ENCODE data around the gene AP1AR.

AP1AR gene

DNA sequence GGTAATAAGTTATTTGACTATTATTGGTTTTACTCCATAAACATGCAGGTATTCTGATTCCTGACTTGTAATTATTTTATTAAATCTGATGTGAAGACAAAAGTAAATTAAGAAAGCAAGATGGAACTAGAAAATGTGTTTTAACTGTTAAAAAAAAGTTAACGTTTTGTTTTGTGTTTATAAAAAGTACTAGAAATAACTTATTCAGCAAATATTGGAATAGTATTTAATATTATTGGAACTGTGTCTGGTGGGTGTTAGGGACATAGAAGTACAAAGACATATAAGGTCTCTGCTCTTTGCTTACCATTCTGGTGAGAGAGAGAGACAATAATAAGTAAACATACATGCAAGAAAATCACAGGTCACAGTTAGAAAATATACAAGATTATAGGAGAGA lies 38.5 kb downstream of the AP1AR start:
- H3K4me2 ChIP-seq (ENCODE audit: low read length) = no peak overlapping the region
- no peaks in the 10 kb centered on the region for H3K27me3 ChIP-seq (ENCODE audit: low read depth, low read length)
- no peak overlapping the region for H3K9ac ChIP-seq (ENCODE audit: low read length)
- H4K20me1 ChIP-seq (ENCODE audit: insufficient read depth, low read length) = peaks cover 28% of the 10 kb centered on the region
- no peak overlapping the region for H3K27ac ChIP-seq (ENCODE audit: low read length)
- no peak overlapping the region for H2AFZ ChIP-seq (ENCODE audit: low read depth, low read length)
- peaks cover 39% of the 10 kb centered on the region for H3K36me3 ChIP-seq (replicated peaks; ENCODE audit: low read depth, low read length)
- H3K9me3 ChIP-seq (ENCODE audit: insufficient read depth, low read length) = no peaks in the 10 kb centered on the region
- TF ChIP-seq EZH2phosphoT487 (IDR thresholded peaks at IDR 0.05; ENCODE audit: low read depth) = no peak
- TF ChIP-seq, protein P1, sequence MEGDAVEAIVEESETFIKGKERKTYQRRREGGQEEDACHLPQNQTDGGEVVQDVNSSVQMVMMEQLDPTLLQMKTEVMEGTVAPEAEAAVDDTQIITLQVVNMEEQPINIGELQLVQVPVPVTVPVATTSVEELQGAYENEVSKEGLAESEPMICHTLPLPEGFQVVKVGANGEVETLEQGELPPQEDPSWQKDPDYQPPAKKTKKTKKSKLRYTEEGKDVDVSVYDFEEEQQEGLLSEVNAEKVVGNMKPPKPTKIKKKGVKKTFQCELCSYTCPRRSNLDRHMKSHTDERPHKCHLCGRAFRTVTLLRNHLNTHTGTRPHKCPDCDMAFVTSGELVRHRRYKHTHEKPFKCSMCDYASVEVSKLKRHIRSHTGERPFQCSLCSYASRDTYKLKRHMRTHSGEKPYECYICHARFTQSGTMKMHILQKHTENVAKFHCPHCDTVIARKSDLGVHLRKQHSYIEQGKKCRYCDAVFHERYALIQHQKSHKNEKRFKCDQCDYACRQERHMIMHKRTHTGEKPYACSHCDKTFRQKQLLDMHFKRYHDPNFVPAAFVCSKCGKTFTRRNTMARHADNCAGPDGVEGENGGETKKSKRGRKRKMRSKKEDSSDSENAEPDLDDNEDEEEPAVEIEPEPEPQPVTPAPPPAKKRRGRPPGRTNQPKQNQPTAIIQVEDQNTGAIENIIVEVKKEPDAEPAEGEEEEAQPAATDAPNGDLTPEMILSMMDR (IDR thresholded peaks at IDR 0.05; ENCODE audit: low read depth, low read length) = no peak
- H3K4me3 ChIP-seq (ENCODE audit: low read length) = no peak overlapping the region
- H3K4me1 ChIP-seq (ENCODE audit: low read length) = peaks cover 6% of the 10 kb centered on the region; the same call in 1 of the 2 replicates
- H3K79me2 ChIP-seq (ENCODE audit: low read length) = peaks cover 23% of the 10 kb centered on the region

DNA sequence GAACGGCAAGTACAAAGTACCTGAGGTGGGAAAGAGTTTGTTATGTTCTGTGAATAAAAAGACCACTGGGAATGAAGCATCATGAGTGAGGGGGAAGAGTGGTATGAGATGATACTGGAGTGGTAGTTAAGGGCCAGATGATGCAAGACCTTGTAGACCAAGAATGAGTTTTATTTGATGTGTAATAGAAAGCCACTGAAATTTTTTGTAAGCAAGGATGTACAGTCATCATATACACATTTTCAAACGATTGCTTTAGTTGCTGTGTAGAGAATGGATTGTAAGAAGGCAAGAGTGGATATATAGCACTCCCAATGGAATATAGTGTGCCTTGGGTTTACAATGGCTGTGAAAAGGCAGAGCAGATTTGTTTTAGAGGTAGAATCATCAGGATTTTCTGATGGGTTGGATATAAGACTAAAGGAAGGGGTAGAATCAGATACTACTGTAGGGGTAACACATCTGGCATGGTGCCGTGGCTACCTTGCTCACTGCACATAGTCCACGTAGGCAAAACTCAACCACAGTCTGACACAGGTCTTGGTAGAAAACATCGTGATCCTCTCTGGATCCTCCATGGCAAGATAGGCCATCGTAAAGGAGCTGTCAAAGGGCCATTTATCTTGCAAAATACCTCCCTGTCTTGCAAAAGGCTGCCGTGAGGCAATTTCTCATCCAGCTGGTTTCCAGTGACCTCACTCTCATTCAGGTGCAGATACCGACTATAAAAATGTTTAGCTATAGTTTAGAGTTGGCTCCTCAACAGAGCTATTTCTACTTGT lies 39.2 kb downstream of the AP1AR start:
- H3K27ac ChIP-seq (ENCODE audit: low read length) = no peak overlapping the region
- no peak overlapping the region for H3K4me3 ChIP-seq (ENCODE audit: low read length)
- no peaks in the 10 kb centered on the region for H3K9me3 ChIP-seq (ENCODE audit: insufficient read depth, low read length)
- no peaks in the 10 kb centered on the region for H3K27me3 ChIP-seq (ENCODE audit: low read depth, low read length)
- peaks cover 6% of the 10 kb centered on the region; the same call in 1 of the 2 replicates for H3K4me1 ChIP-seq (ENCODE audit: low read length)
- peaks cover 43% of the 10 kb centered on the region for H3K36me3 ChIP-seq (replicated peaks; ENCODE audit: low read depth, low read length)
- H4K20me1 ChIP-seq (ENCODE audit: insufficient read depth, low read length) = peaks cover 36% of the 10 kb centered on the region
- no peak overlapping the region for H3K4me2 ChIP-seq (ENCODE audit: low read length)
- H3K9ac ChIP-seq (ENCODE audit: low read length) = no peak overlapping the region
- TF ChIP-seq EZH2phosphoT487 (IDR thresholded peaks at IDR 0.05; ENCODE audit: low read depth) = no peak
- TF ChIP-seq, protein P1 (IDR thresholded peaks at IDR 0.05; ENCODE audit: low read depth, low read length) = no peak
- no peak overlapping the region for H2AFZ ChIP-seq (ENCODE audit: low read depth, low read length)
- H3K79me2 ChIP-seq (ENCODE audit: low read length) = peaks cover 31% of the 10 kb centered on the region

DNA sequence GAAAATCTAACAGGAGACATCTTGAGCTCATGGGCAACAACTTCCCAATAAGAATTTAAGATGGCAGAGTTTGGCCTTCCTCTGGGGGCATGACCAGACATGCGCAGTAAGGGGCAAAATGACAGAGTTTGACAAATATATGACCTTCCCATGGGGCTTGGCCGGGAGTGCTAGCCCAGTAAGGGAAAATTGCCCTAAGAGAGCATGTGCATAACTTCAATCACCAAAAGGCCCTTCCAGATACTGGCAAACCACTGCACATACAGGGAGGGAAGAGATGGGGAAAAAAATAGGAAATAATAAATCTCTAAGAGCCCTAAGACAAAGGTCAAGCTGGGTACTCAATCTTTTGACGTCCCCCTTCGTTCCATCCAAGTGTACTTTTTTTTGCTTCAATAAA lies 40.7 kb downstream of the AP1AR start:
- Histone ChIP-seq H4K20me1 (ENCODE audit: insufficient read depth, low read length) (peaks cover 50% of the 10 kb centered on the region), H3K4me1 (ENCODE audit: low read length) (peaks cover 6% of the 10 kb centered on the region; the same call in 1 of the 2 replicates), H3K4me3 (ENCODE audit: low read length) (no peak overlapping the region), H3K9ac (ENCODE audit: low read length) (no peak overlapping the region), H3K79me2 (ENCODE audit: low read length) (peaks cover 45% of the 10 kb centered on the region), H3K27me3 (ENCODE audit: low read depth, low read length) (no peaks in the 10 kb centered on the region), H3K27ac (ENCODE audit: low read length) (no peak overlapping the region), H3K36me3 (replicated peaks; ENCODE audit: low read depth, low read length) (peaks cover 53% of the 10 kb centered on the region), H3K9me3 (ENCODE audit: insufficient read depth, low read length) (no peaks in the 10 kb centered on the region), H3K4me2 (ENCODE audit: low read length) (no peak overlapping the region), H2AFZ (ENCODE audit: low read depth, low read length) (no peak overlapping the region)
- no peak for TF ChIP-seq EZH2phosphoT487 (IDR thresholded peaks at IDR 0.05; ENCODE audit: low read depth)
- TF ChIP-seq, protein P1 (IDR thresholded peaks at IDR 0.05; ENCODE audit: low read depth, low read length) = no peak

DNA sequence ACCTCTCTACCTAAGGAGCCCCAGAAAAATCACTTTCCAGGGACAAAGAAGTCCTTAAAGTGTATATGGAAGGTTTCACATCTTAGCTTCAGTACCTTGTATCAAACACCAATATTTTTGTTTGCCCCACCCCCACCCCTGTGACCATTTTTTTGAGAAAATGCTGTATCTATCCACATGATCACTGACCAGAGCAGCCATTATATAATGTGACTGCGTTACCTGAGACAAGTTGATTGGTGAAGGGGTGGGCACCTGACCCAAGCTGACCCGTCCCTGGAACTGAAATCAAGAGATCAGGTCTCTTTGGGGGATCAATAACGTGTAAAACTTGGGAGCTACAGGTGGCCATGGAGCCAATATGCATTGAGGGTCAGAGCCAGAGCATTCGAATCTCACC lies 43.4 kb downstream of the AP1AR start:
- H4K20me1 ChIP-seq (ENCODE audit: insufficient read depth, low read length) = peaks cover 72% of the 10 kb centered on the region
- no peak overlapping the region for H3K4me2 ChIP-seq (ENCODE audit: low read length)

More for the DNA sequence above, 43.4 kb downstream of the AP1AR start:
- no peaks in the 10 kb centered on the region for H3K9me3 ChIP-seq (ENCODE audit: insufficient read depth, low read length)
- no peak overlapping the region for H2AFZ ChIP-seq (ENCODE audit: low read depth, low read length)
- TF ChIP-seq, protein P1 (IDR thresholded peaks at IDR 0.05; ENCODE audit: low read depth, low read length) = no peak
- no peak for TF ChIP-seq EZH2phosphoT487 (IDR thresholded peaks at IDR 0.05; ENCODE audit: low read depth)
- H3K9ac ChIP-seq (ENCODE audit: low read length) = no peak overlapping the region
- H3K4me1 ChIP-seq (ENCODE audit: low read length) = peaks cover 26% of the 10 kb centered on the region
- no peak overlapping the region for H3K4me3 ChIP-seq (ENCODE audit: low read length)
- no peak overlapping the region for H3K27ac ChIP-seq (ENCODE audit: low read length)
- H3K79me2 ChIP-seq (ENCODE audit: low read length) = peaks cover 72% of the 10 kb centered on the region
- H3K27me3 ChIP-seq (ENCODE audit: low read depth, low read length) = no peaks in the 10 kb centered on the region
- H3K36me3 ChIP-seq (replicated peaks; ENCODE audit: low read depth, low read length) = peaks cover 51% of the 10 kb centered on the region
